ENCODE results near the gene SLC7A10. TPM values are rescaled to one million over a fixed set of nuclear protein-coding genes. Genes with fewer than 3 reads are reported as not detected.

Gene SLC7A10
- total RNA-seq, 1 donor from 2014 or later: not detected

- no peaks in the 10 kb centered on the region for H3K9me3 Mint-ChIP-seq (ENCODE audit: unreplicated experiment)
- no peak overlapping the region for H3K27ac Mint-ChIP-seq (ENCODE audit: unreplicated experiment)
- no peak for TF ChIP-seq CTCF (IDR thresholded peaks at IDR 0.05)
- DNase-seq (ENCODE audit: extremely low spot score, unreplicated experiment): no peak
- H3K36me3 Mint-ChIP-seq (ENCODE audit: unreplicated experiment): no peaks in the 10 kb centered on the region
- peaks cover 5% of the 10 kb centered on the region for H3K4me1 Mint-ChIP-seq (ENCODE audit: unreplicated experiment)
- H3K4me3 Mint-ChIP-seq (ENCODE audit: unreplicated experiment): no peak overlapping the region
- no peaks in the 10 kb centered on the region for H3K27me3 Mint-ChIP-seq (ENCODE audit: unreplicated experiment)
Measured at GRCh38 chr19:33271246-33272021, 45.8 kb upstream of the SLC7A10 start.

GRCh38 chr19:33270769-33271168 is 45.1 kb upstream of the SLC7A10 start:
- Mint-ChIP-seq H3K4me3 (ENCODE audit: unreplicated experiment) (no peak overlapping the region), H3K27me3 (ENCODE audit: unreplicated experiment) (no peaks in the 10 kb centered on the region), H3K27ac (ENCODE audit: unreplicated experiment) (no peak overlapping the region), H3K4me1 (ENCODE audit: unreplicated experiment) (peaks cover 5% of the 10 kb centered on the region), H3K9me3 (ENCODE audit: unreplicated experiment) (no peaks in the 10 kb centered on the region), H3K36me3 (ENCODE audit: unreplicated experiment) (no peaks in the 10 kb centered on the region)
- DNase-seq (ENCODE audit: extremely low spot score, unreplicated experiment): no peak
- no peak for TF ChIP-seq CTCF (IDR thresholded peaks at IDR 0.05)

GRCh38 chr19:33269016-33269415 is 43.4 kb upstream of the SLC7A10 start:
- TF ChIP-seq CTCF (IDR thresholded peaks at IDR 0.05): no peak
- Mint-ChIP-seq H3K4me3 (ENCODE audit: unreplicated experiment) (no peak overlapping the region), H3K27me3 (ENCODE audit: unreplicated experiment) (no peaks in the 10 kb centered on the region), H3K9me3 (ENCODE audit: unreplicated experiment) (no peaks in the 10 kb centered on the region), H3K4me1 (ENCODE audit: unreplicated experiment) (peaks cover 5% of the 10 kb centered on the region), H3K27ac (ENCODE audit: unreplicated experiment) (no peak overlapping the region), H3K36me3 (ENCODE audit: unreplicated experiment) (no peaks in the 10 kb centered on the region)
- DNase-seq (ENCODE audit: extremely low spot score, unreplicated experiment): no peak

GRCh38 chr19:33268162-33268991 is 42.7 kb upstream of the SLC7A10 start:
- H3K36me3 Mint-ChIP-seq (ENCODE audit: unreplicated experiment): no peaks in the 10 kb centered on the region
- H3K4me1 Mint-ChIP-seq (ENCODE audit: unreplicated experiment): peaks cover 5% of the 10 kb centered on the region
- H3K27ac Mint-ChIP-seq (ENCODE audit: unreplicated experiment): no peak overlapping the region
- no peaks in the 10 kb centered on the region for H3K27me3 Mint-ChIP-seq (ENCODE audit: unreplicated experiment)
- no peak overlapping the region for H3K4me3 Mint-ChIP-seq (ENCODE audit: unreplicated experiment)
- no peaks in the 10 kb centered on the region for H3K9me3 Mint-ChIP-seq (ENCODE audit: unreplicated experiment)
- TF ChIP-seq CTCF (IDR thresholded peaks at IDR 0.05): no peak
- no peak for DNase-seq (ENCODE audit: extremely low spot score, unreplicated experiment)

GRCh38 chr19:33267706-33268105 is 42.1 kb upstream of the SLC7A10 start:
- DNase-seq (ENCODE audit: extremely low spot score, unreplicated experiment): no peak
- H3K36me3 Mint-ChIP-seq (ENCODE audit: unreplicated experiment): no peaks in the 10 kb centered on the region
- no peak overlapping the region for H3K27ac Mint-ChIP-seq (ENCODE audit: unreplicated experiment)
- no peaks in the 10 kb centered on the region for H3K27me3 Mint-ChIP-seq (ENCODE audit: unreplicated experiment)
- H3K9me3 Mint-ChIP-seq (ENCODE audit: unreplicated experiment): no peaks in the 10 kb centered on the region
- TF ChIP-seq CTCF (IDR thresholded peaks at IDR 0.05): no peak
- no peaks in the 10 kb centered on the region for H3K4me1 Mint-ChIP-seq (ENCODE audit: unreplicated experiment)
- no peak overlapping the region for H3K4me3 Mint-ChIP-seq (ENCODE audit: unreplicated experiment)

Measured in osteocyte (in vitro differentiated cells).